ENCODE data around the gene TEX44.

GRCh38 chr2:231545105-231545902 lies 47.4 kb upstream of the TEX44 start:
- TF ChIP-seq ISL2 (CRISPR knock-in tag; IDR thresholded peaks at IDR 0.05) (no peak), HNF4G (IDR thresholded peaks at IDR 0.05; ENCODE audit: borderline replicate concordance, low read depth, low read length) (no peak), HNF4G (CRISPR knock-in tag; IDR thresholded peaks at IDR 0.05; ENCODE audit: borderline replicate concordance, low read depth) (no peak), ELF1 (CRISPR knock-in tag; IDR thresholded peaks at IDR 0.05) (no peak), RAD21 (CRISPR knock-in tag; IDR thresholded peaks at IDR 0.05) (no peak), TAF1 (CRISPR knock-in tag; IDR thresholded peaks at IDR 0.05) (no peak), SAFB2 (CRISPR knock-in tag; IDR thresholded peaks at IDR 0.05; ENCODE audit: borderline replicate concordance, low read depth) (no peak), CTCF (CRISPR knock-in tag; IDR thresholded peaks at IDR 0.05) (no peak), HNF4A (CRISPR knock-in tag; IDR thresholded peaks at IDR 0.05) (no peak), ARNTL (CRISPR knock-in tag; IDR thresholded peaks at IDR 0.05) (no peak), SMARCE1 (IDR thresholded peaks at IDR 0.05; ENCODE audit: borderline replicate concordance) (no peak), MTF1 (CRISPR knock-in tag; IDR thresholded peaks at IDR 0.05) (no peak), NR2F1 (CRISPR knock-in tag; IDR thresholded peaks at IDR 0.05) (no peak)
